GOT3 (cell line): ENCODE results near the gene LIN9.
"Not testable (repeated sequence)": the region's sequence is repeated elsewhere in the genome, so short reads cannot be mapped to it uniquely, and the experiment has no call there.

Source experiments
- DNase-seq: peaks from one replicate; lab custom pipeline; 2025; ENCODE audit warnings: mixed read lengths; lab: John Stamatoyannopoulos, UW

LIN9 gene

GRCh38 chr1:226272233-226272902 is 36.6 kb downstream of the LIN9 start:
- DNase-seq, result not testable (repeated sequence)

GRCh38 chr1:226268421-226269124 is 40.4 kb downstream of the LIN9 start:
- no peak for DNase-seq

- DNase-seq, result no peak
Measured at GRCh38 chr1:226261818-226262217, 47.1 kb downstream of the LIN9 start.

- DNase-seq, result no peak
Measured at GRCh38 chr1:226255380-226255779, 53.6 kb downstream of the LIN9 start.

- DNase-seq, result no peak
Measured at GRCh38 chr1:226253933-226254332, 55.0 kb downstream of the LIN9 start.

GRCh38 chr1:226252841-226253240 is 56.1 kb downstream of the LIN9 start:
- not testable (repeated sequence) for DNase-seq

- no peak for DNase-seq
Measured at GRCh38 chr1:226250511-226250910, 58.5 kb downstream of the LIN9 start.

GRCh38 chr1:226248796-226249195 is 60.2 kb downstream of the LIN9 start:
- DNase-seq, result no peak

- no peak for DNase-seq
Measured at GRCh38 chr1:226248091-226248490, 60.9 kb downstream of the LIN9 start.

- DNase-seq, result no peak
Measured at GRCh38 chr1:226239421-226239820, 69.5 kb downstream of the LIN9 start.

GRCh38 chr1:226236826-226237225 is 72.1 kb downstream of the LIN9 start:
- DNase-seq, result no peak

- no peak for DNase-seq
Measured at GRCh38 chr1:226233806-226234205, 75.2 kb downstream of the LIN9 start.

- no peak for DNase-seq
Measured at GRCh38 chr1:226233293-226233692, 75.7 kb downstream of the LIN9 start.

- no peak for DNase-seq
Measured at GRCh38 chr1:226226601-226227000, 82.4 kb downstream of the LIN9 start.

GRCh38 chr1:226223786-226224244 is 85.1 kb downstream of the LIN9 start:
- no peak for DNase-seq

- no peak for DNase-seq
Measured at GRCh38 chr1:226223157-226223785, 85.7 kb downstream of the LIN9 start, which contains the start of gene MIXL1. Gene MIXL1, plus strand, starts transcription at chr1:226223664. Its CDS starts 18 bp downstream, at chr1:226223682.

- no peak for DNase-seq
Measured at GRCh38 chr1:226222686-226223085, 86.3 kb downstream of the LIN9 start.

- no peak for DNase-seq
Measured at GRCh38 chr1:226220473-226221189, 88.3 kb downstream of the LIN9 start.

- no peak for DNase-seq
Measured at GRCh38 chr1:226217273-226217672, 91.7 kb downstream of the LIN9 start.

GRCh38 chr1:226216056-226216455 is 92.9 kb downstream of the LIN9 start:
- DNase-seq, result no peak

- DNase-seq, result no peak
Measured at GRCh38 chr1:226215239-226215638, 93.7 kb downstream of the LIN9 start.

- DNase-seq, result no peak
Measured at GRCh38 chr1:226212545-226212944, 96.4 kb downstream of the LIN9 start.
